NB4 (cell line): ENCODE measurements around the gene AHDC1.

Experiments
- MYC ChIP-seq: IDR thresholded peaks from 2 replicates; pipeline ENCODE4 v1.6.1; 2011; ENCODE audit warnings: low read depth, low read length
- POLR2A ChIP-seq: IDR thresholded peaks from 2 replicates; pipeline ENCODE4 v1.6.1; 2011; ENCODE audit warnings: mild to moderate bottlenecking; ENCODE audit not compliant: insufficient read length; ENCODE audit errors: extremely low read depth
- TF ChIP-seq, protein P1 (sequence below): IDR thresholded peaks from 2 replicates; pipeline ENCODE4 v1.6.1; 2011; ENCODE audit warnings: low read depth, low read length
- TF ChIP-seq, protein P2 (sequence below): IDR thresholded peaks from one replicate; pipeline ENCODE4 v1.5.1; 2012; ENCODE audit warnings: low read depth, low read length

DNA sequence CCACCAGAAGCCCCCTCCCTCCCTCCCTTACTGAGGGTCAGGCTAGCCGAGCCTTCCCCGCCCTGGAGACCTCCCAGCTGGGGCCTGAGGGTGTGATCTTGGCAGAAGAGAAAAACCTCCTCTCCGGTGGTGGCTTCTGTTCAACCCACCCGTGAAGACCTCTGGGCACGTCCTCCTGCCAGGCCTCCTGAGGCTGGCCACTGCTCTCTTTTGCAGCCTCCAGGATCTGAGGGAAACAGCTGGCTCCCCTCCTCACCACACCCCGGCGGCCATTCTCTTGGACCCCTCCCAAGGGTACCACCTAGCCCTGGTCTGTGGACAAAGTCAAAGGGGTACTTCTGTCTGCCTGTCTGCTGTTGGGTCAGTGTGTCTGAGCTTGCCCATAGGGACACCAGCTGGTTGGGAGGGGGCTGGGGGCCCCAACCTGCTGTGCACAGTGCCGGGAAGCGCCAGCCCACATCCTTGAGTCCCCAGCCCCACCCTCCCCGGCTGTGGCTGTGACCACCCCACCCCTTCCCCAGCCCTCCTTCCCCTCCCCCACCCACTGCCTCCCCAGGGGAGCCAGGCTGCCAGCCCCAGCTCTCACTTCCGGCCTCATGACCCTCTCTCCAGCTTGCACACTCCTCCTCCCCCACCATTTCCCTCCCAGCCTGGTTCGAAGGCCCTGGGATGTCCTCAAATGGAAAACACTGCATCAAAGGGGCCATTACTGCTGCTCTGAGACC lies 48.1 kb downstream of the AHDC1 start:
- TF ChIP-seq, protein P1, sequence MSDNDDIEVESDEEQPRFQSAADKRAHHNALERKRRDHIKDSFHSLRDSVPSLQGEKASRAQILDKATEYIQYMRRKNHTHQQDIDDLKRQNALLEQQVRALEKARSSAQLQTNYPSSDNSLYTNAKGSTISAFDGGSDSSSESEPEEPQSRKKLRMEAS, result 0 out of 2 replicates have a peak, but pooled peaks have one; percentile 32
- TF ChIP-seq, protein P2, sequence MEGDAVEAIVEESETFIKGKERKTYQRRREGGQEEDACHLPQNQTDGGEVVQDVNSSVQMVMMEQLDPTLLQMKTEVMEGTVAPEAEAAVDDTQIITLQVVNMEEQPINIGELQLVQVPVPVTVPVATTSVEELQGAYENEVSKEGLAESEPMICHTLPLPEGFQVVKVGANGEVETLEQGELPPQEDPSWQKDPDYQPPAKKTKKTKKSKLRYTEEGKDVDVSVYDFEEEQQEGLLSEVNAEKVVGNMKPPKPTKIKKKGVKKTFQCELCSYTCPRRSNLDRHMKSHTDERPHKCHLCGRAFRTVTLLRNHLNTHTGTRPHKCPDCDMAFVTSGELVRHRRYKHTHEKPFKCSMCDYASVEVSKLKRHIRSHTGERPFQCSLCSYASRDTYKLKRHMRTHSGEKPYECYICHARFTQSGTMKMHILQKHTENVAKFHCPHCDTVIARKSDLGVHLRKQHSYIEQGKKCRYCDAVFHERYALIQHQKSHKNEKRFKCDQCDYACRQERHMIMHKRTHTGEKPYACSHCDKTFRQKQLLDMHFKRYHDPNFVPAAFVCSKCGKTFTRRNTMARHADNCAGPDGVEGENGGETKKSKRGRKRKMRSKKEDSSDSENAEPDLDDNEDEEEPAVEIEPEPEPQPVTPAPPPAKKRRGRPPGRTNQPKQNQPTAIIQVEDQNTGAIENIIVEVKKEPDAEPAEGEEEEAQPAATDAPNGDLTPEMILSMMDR, result no peak
- TF ChIP-seq POLR2A, result no peak
- peak; percentile 31; the same call in 1 of the 2 replicates for TF ChIP-seq MYC
